GM12891 (cell line): Measurements from ENCODE around the gene FFAR2.

Experiments
- POLR2A ChIP-seq: IDR thresholded peaks from 2 replicates; pipeline ENCODE4 v1.6.1; 2011; ENCODE audit warnings: low read depth, low read length, control low read depth
- POLR2AphosphoS5 ChIP-seq: IDR thresholded peaks from 2 replicates; pipeline ENCODE4 v1.6.1; 2011; ENCODE audit warnings: low read depth, low read length, control low read depth
- TAF1 ChIP-seq: IDR thresholded peaks from 2 replicates; pipeline ENCODE4 v1.6.1; 2011; ENCODE audit warnings: low read depth, low read length, control low read depth

GRCh38 chr19:35487656-35488182 is 39.7 kb downstream of the FFAR2 start:
- TF ChIP-seq TAF1 (no peak), POLR2A (no peak), POLR2AphosphoS5 (no peak)
